IMR-90 (cell line): ENCODE results near the gene PDZD8. TPM values are rescaled to one million over a fixed set of nuclear protein-coding genes. Genes with fewer than 3 reads are reported as not detected.

ENCODE experiments used
- ATAC-seq: fragments of 200-7000 bp; cut with Tn5 transposase; 2 replicates; pipeline ENCODE4 v1.9.1; 2020; ENCODE audit warnings: low read depth, mild to moderate bottlenecking, moderate library complexity
- BruUV-seq: library from RNA; stranded (reverse); fragments of 400-500 nt; replicated peaks from 2 replicates; lab custom pipeline; 2021; lab: Mats Ljungman, UMichigan
- CTCF ChIA-PET: fragments of 300-600 bp; formaldehyde crosslinking; extraction: SDS; loops from one replicate; lab custom pipeline; 2021; ENCODE audit warnings: antibody characterized with exemption; lab: Yijun Ruan, JAX
- POLR2A ChIA-PET: fragments of 300-600 bp; sonication (Branson Sonifier 250); formaldehyde crosslinking; loops from one replicate; lab custom pipeline; 2022; ENCODE audit warnings: antibody characterized with exemption; ENCODE audit not compliant: unreplicated experiment; lab: Charles Lee
- DNase-seq: peaks from one replicate; pipeline ENCODE4 v3.0.0; 2013
- H2AFZ ChIP-seq: replicated peaks from 2 replicates; pipeline ENCODE3; 2013; ENCODE audit warnings: low read length, mild to moderate bottlenecking; ENCODE audit not compliant: poor library complexity
- H2AK5ac ChIP-seq: 2 replicates; pipeline ENCODE4 v1.6.1; 2013; ENCODE audit warnings: low read depth, low read length, inconsistent platforms
- H2AK9ac ChIP-seq: replicated peaks from 2 replicates; pipeline ENCODE3; 2013; ENCODE audit warnings: mild to moderate bottlenecking, low read depth, low read length, moderate library complexity; ENCODE audit not compliant: poor library complexity
- H2BK120ac ChIP-seq: 2 replicates; pipeline ENCODE4 v1.6.1; 2013; ENCODE audit warnings: low read depth, low read length, inconsistent platforms
- H2BK15ac ChIP-seq: 3 replicates; pipeline ENCODE4 v1.6.1; 2013; ENCODE audit warnings: low read depth, low read length, inconsistent platforms
- H2BK20ac ChIP-seq: 2 replicates; pipeline ENCODE4 v1.6.1; 2013; ENCODE audit warnings: low read depth, mild to moderate bottlenecking, inconsistent platforms, low read length, moderate library complexity
- H2BK5ac ChIP-seq: 2 replicates; pipeline ENCODE4 v1.6.1; 2013; ENCODE audit warnings: mild to moderate bottlenecking, low read depth, low read length, inconsistent platforms; ENCODE audit not compliant: poor library complexity, severe bottlenecking
- H3K14ac ChIP-seq: replicated peaks from 2 replicates; pipeline ENCODE4 v1.6.1; 2013; ENCODE audit warnings: low read depth, low read length, inconsistent platforms
- H3K18ac ChIP-seq: 2 replicates; pipeline ENCODE4 v1.6.1; 2013; ENCODE audit warnings: low read depth, low read length, control low read depth
- H3K23ac ChIP-seq: 2 replicates; pipeline ENCODE4 v1.6.1; 2013; ENCODE audit warnings: low read depth, low read length, inconsistent platforms
- H3K27ac ChIP-seq: 2 replicates; pipeline ENCODE4 v1.5.1; 2013; ENCODE audit warnings: mild to moderate bottlenecking, control low read depth, low read length; ENCODE audit not compliant: insufficient read depth
- H3K27me3 ChIP-seq: 2 replicates; pipeline ENCODE4 v1.6.1; 2013; ENCODE audit warnings: low read length; ENCODE audit not compliant: control insufficient read depth, insufficient read depth
- H3K36me3 ChIP-seq: 2 replicates; pipeline ENCODE4 v1.6.1; 2013; ENCODE audit warnings: low read length, mixed read lengths; ENCODE audit not compliant: control insufficient read depth, insufficient read depth
- H3K4ac ChIP-seq: 2 replicates; pipeline ENCODE4 v1.6.1; 2013; ENCODE audit warnings: low read depth, low read length, inconsistent platforms
- H3K4me1 ChIP-seq: 2 replicates; pipeline ENCODE4 v1.6.1; 2013; ENCODE audit warnings: low read length, mixed read lengths; ENCODE audit not compliant: control insufficient read depth, insufficient read depth
- H3K4me2 ChIP-seq: 2 replicates; pipeline ENCODE4 v1.6.1; 2013; ENCODE audit warnings: low read depth, mild to moderate bottlenecking, control low read depth, low read length, moderate library complexity
- H3K4me3 ChIP-seq: 2 replicates; pipeline ENCODE4 v1.5.1; 2013; ENCODE audit warnings: low read depth, mild to moderate bottlenecking, control low read depth, low read length, moderate library complexity; ENCODE audit not compliant: insufficient read depth
- H3K56ac ChIP-seq: 2 replicates; pipeline ENCODE4 v1.6.1; 2013; ENCODE audit warnings: low read length, inconsistent platforms; ENCODE audit not compliant: insufficient read depth; ENCODE audit errors: extremely low read depth
- H3K79me1 ChIP-seq, 2 experiments: 2 replicates each; pipeline ENCODE4 v1.6.1; 2013; ENCODE audit warnings: low read length in 2 of 2, inconsistent platforms in 1 of 2, low read depth in 1 of 2
- H3K9ac ChIP-seq: 2 replicates; pipeline ENCODE4 v1.6.1; 2013; ENCODE audit warnings: low read depth, low read length, control low read depth
- H3K9me1 ChIP-seq: 2 replicates; pipeline ENCODE4 v1.6.1; 2013; ENCODE audit warnings: low read length, inconsistent platforms; ENCODE audit not compliant: insufficient read depth
- H3K9me3 ChIP-seq: 2 replicates; pipeline ENCODE4 v1.6.1; 2013; ENCODE audit warnings: low read length; ENCODE audit not compliant: control insufficient read depth, insufficient read depth
- H4K20me1 ChIP-seq: 2 replicates; pipeline ENCODE4 v1.6.1; 2013; ENCODE audit warnings: low read length, inconsistent platforms; ENCODE audit not compliant: insufficient read depth
- H4K5ac ChIP-seq: 2 replicates; pipeline ENCODE4 v1.6.1; 2013; ENCODE audit warnings: mild to moderate bottlenecking, low read depth, low read length, control low read depth
- H4K8ac ChIP-seq, 2 experiments: 2 replicates each; pipeline ENCODE4 v1.6.1; 2013; ENCODE audit warnings: low read depth in 2 of 2, low read length in 2 of 2, control low read depth in 1 of 2, inconsistent platforms in 1 of 2
- H4K91ac ChIP-seq: 2 replicates; pipeline ENCODE4 v1.6.1; 2013; ENCODE audit warnings: low read depth, low read length, inconsistent platforms; ENCODE audit not compliant: insufficient read depth
- CEBPB ChIP-seq: IDR thresholded peaks from 2 replicates; pipeline ENCODE4 v1.6.1; 2012; ENCODE audit warnings: low read depth, low read length, improper control_type of control experiment
- CHD1 ChIP-seq: IDR thresholded peaks from 2 replicates; pipeline ENCODE4 v1.6.1; 2012; ENCODE audit warnings: low read depth, low read length, improper control_type of control experiment
- FOS ChIP-seq: fragments of 150-350 bp; IDR thresholded peaks from 2 replicates; pipeline ENCODE4 v1.6.1; 2016; ENCODE audit warnings: low read depth, low read length
- MAFK ChIP-seq: IDR thresholded peaks from 2 replicates; pipeline ENCODE4 v1.6.1; 2012; ENCODE audit warnings: low read depth, low read length, improper control_type of control experiment
- MAZ ChIP-seq: IDR thresholded peaks from 2 replicates; pipeline ENCODE4 v1.6.1; 2012; ENCODE audit warnings: low read depth, mild to moderate bottlenecking, low read length, improper control_type of control experiment, moderate library complexity, borderline replicate concordance
- NFE2L2 ChIP-seq: fragments of 150-350 bp; IDR thresholded peaks from 2 replicates; pipeline ENCODE4 v1.6.1; 2016; ENCODE audit warnings: low read depth, mild to moderate bottlenecking, low read length
- RAD21 ChIP-seq: IDR thresholded peaks from 2 replicates; pipeline ENCODE4 v1.6.1; 2012; ENCODE audit warnings: low read length, improper control_type of control experiment
- RCOR1 ChIP-seq: IDR thresholded peaks from 2 replicates; pipeline ENCODE4 v1.6.1; 2012; ENCODE audit warnings: mild to moderate bottlenecking, low read length, improper control_type of control experiment; ENCODE audit not compliant: insufficient replicate concordance
- WGBS, 2 experiments: methylation state at CpG; one replicate each; pipeline versions ENCODE4 v1.1.5 to v1.1.7; 2013; ENCODE audit warnings: missing lambda C conversion rate in 2 of 2; ENCODE audit not compliant: insufficient read length in 1 of 2; ENCODE audit errors: extremely low coverage in 2 of 2; 5-methylcytosine and 5-hydroxymethylcytosine counted together
- dilution Hi-C: fragments of 300-500 bp; cut with HindIII; formaldehyde crosslinking; loops from one replicate; pipeline ENCODE4 v1.14.3; 2018; ENCODE audit warnings: low sequenced_read_pairs; ENCODE audit not compliant: unreplicated experiment
- in situ Hi-C: fragments of 300-500 bp; cut with MboI; formaldehyde crosslinking; loops from 3 replicates; pipeline ENCODE4 v1.14.3; 2019; ENCODE audit warnings: low sequenced_read_pairs, inconsistent platforms, mixed read lengths
- intact Hi-C: fragments of 100-400 bp; cut with micrococcal nuclease; formaldehyde crosslinking; loops from 2 replicates; pipeline ENCODE4 v1.10.0; 2022
- polyA plus RNA-seq, 3 experiments: library from polyadenylated mRNA; depleted of rRNA; stranded (reverse); fragments of >200 nt; gene quantifications; 2 replicates each; pipeline ENCODE4 v1.2.3, GENCODE V29; 2012; ENCODE audit warnings: low replicate concordance in 1 of 3
- total RNA-seq: library from RNA; depleted of rRNA; stranded (reverse); fragments of >200 nt; gene quantifications from 2 replicates; pipeline ENCODE4 v1.2.3, GENCODE V29; 2012
- TF ChIP-seq, protein P1 (sequence below): fragments of 150-350 bp; IDR thresholded peaks from 2 replicates; pipeline ENCODE4 v1.6.1; 2017; ENCODE audit warnings: mild to moderate bottlenecking, antibody characterized with exemption, low read length, low read depth
- TF ChIP-seq, protein P2 (sequence below): conservative IDR thresholded peaks from 2 replicates; pipeline ENCODE4 v1.5.1; 2012; ENCODE audit warnings: mild to moderate bottlenecking, low read depth, low read length, improper control_type of control experiment
- TF ChIP-seq, protein P3 (sequence below): fragments of 150-350 bp; IDR thresholded peaks from 2 replicates; pipeline ENCODE4 v1.6.1; 2016; ENCODE audit warnings: low read depth, mild to moderate bottlenecking, low read length, moderate library complexity, borderline replicate concordance

Gene PDZD8
- total and polyA plus RNA-seq, 2 of the 4 experiments (the other 2 are of a cell fraction): 11.3 to 20.4 TPM

DNA sequence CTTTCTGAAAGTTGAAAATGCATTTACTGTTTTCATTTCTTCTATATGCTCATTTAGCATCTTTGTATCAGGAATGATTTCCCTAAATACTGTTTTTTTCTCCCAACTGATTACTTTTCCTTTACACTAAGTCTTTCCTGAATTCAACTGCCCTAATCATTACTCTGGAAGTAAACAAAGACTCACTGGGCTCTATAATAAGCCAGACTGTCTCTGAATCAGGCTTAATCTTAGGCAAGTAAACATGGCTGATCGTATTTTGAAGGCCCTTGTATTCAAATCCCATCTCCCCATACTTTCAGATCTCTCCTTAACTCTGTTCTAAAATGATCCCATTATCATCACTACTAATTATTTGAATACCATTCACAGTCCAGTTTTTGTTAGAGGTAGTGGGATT lies 61.6 kb downstream of the PDZD8 start:
- DNase-seq: no peak
- Histone ChIP-seq H3K79me1 (peaks cover 0 to 18% of the 10 kb centered on the region in 2 experiments; a peak in 3 of 4 replicates), H4K8ac (no peak overlapping the region), H3K14ac (no peak overlapping the region), H2BK120ac (no peak overlapping the region), H2BK20ac (no peak overlapping the region), H2AK9ac (no peak overlapping the region), H2BK15ac (no peak overlapping the region), H3K27me3 (no peaks in the 10 kb centered on the region), H2BK5ac (no peak overlapping the region), H3K18ac (no peak overlapping the region), H2AK5ac (no peak overlapping the region), H3K9me3 (no peaks in the 10 kb centered on the region), H3K36me3 (no peaks in the 10 kb centered on the region), H3K4me1 (no peaks in the 10 kb centered on the region), H4K91ac (no peak overlapping the region), H3K9me1 (no peaks in the 10 kb centered on the region), H2AFZ (no peak overlapping the region), H3K56ac (no peak overlapping the region), H3K4ac (no peak overlapping the region), H4K5ac (no peak overlapping the region), H3K27ac (no peak overlapping the region), H3K9ac (no peak overlapping the region), H3K4me2 (no peak overlapping the region), H3K4me3 (no peak overlapping the region), H3K23ac (no peak overlapping the region), H4K20me1 (no peaks in the 10 kb centered on the region)
- no peak for ATAC-seq
- TF ChIP-seq FOS (no peak), MAFK (no peak), NFE2L2 (no peak), CHD1 (no peak), CEBPB (no peak), RCOR1 (no peak), MAZ (no peak), RAD21 (no peak)
- TF ChIP-seq, protein P1, sequence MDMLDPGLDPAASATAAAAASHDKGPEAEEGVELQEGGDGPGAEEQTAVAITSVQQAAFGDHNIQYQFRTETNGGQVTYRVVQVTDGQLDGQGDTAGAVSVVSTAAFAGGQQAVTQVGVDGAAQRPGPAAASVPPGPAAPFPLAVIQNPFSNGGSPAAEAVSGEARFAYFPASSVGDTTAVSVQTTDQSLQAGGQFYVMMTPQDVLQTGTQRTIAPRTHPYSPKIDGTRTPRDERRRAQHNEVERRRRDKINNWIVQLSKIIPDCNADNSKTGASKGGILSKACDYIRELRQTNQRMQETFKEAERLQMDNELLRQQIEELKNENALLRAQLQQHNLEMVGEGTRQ: no peak
- TF ChIP-seq, protein P2, sequence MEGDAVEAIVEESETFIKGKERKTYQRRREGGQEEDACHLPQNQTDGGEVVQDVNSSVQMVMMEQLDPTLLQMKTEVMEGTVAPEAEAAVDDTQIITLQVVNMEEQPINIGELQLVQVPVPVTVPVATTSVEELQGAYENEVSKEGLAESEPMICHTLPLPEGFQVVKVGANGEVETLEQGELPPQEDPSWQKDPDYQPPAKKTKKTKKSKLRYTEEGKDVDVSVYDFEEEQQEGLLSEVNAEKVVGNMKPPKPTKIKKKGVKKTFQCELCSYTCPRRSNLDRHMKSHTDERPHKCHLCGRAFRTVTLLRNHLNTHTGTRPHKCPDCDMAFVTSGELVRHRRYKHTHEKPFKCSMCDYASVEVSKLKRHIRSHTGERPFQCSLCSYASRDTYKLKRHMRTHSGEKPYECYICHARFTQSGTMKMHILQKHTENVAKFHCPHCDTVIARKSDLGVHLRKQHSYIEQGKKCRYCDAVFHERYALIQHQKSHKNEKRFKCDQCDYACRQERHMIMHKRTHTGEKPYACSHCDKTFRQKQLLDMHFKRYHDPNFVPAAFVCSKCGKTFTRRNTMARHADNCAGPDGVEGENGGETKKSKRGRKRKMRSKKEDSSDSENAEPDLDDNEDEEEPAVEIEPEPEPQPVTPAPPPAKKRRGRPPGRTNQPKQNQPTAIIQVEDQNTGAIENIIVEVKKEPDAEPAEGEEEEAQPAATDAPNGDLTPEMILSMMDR: no peak
- TF ChIP-seq, protein P3, sequence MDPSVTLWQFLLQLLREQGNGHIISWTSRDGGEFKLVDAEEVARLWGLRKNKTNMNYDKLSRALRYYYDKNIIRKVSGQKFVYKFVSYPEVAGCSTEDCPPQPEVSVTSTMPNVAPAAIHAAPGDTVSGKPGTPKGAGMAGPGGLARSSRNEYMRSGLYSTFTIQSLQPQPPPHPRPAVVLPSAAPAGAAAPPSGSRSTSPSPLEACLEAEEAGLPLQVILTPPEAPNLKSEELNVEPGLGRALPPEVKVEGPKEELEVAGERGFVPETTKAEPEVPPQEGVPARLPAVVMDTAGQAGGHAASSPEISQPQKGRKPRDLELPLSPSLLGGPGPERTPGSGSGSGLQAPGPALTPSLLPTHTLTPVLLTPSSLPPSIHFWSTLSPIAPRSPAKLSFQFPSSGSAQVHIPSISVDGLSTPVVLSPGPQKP: no peak
- WGBS, 2 experiments: no CpG with 5 or more reads among the region's 1 CpG
- POLR2A ChIA-PET: no interaction called here
- CTCF ChIA-PET: no interaction called here
- dilution Hi-C loops: no loop called here
- BruUV-seq: no TSS peak
- intact Hi-C loops: loop anchor here (5.0 kb wide), 1 partner anchor 76 kb away; no protein-coding TSS in a partner anchor
- in situ Hi-C loops: no loop called here
